ENCODE measurements around the gene TFPI.

GRCh38 chr2:187470698-187471097 is 83.5 kb downstream of the TFPI start:
- TF ChIP-seq USF2 (IDR thresholded peaks at IDR 0.05; ENCODE audit: low read length), result no peak
- TF ChIP-seq ATF3 (IDR thresholded peaks at IDR 0.05; ENCODE audit: insufficient read depth, low read depth, low read length), result no peak
- TF ChIP-seq RBBP5 (IDR thresholded peaks at IDR 0.05; ENCODE audit: borderline replicate concordance, low read depth, low read length), result no peak
- no peak for TF ChIP-seq CTCF (IDR thresholded peaks at IDR 0.05; ENCODE audit: control extremely low read depth in 1 of 3, insufficient read depth in 1 of 3, low read depth in 1 of 3, low read length in 3 of 3)
